ENCODE data around the gene LRRC7. TPM values are rescaled to one million over a fixed set of nuclear protein-coding genes. Genes with fewer than 3 reads are reported as not detected.

The LRRC7 gene
- total RNA-seq, 4 donors from 2014 or later: 0.12 to 0.32 TPM; not detected in 2

DNA sequence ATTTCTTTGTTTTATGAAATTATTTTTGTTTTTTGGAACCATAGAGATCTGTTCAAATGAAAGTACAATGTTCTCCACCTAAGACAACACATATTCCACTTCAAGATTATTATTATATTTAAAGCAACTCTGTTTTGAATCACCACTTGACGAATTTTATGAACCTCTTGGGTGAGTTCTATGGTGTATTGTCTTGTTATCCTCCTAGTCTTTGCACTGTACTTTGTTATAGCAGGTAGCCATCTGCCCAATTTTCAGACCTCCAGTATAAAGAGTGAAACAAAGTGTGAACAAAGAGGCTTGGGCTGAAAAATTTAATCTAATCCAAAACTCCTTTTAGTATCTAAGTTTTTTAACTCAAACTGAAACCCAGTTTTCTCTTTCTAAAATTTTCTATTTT is 71.0 kb downstream of the LRRC7 start:
- TF ChIP-seq, protein P1, sequence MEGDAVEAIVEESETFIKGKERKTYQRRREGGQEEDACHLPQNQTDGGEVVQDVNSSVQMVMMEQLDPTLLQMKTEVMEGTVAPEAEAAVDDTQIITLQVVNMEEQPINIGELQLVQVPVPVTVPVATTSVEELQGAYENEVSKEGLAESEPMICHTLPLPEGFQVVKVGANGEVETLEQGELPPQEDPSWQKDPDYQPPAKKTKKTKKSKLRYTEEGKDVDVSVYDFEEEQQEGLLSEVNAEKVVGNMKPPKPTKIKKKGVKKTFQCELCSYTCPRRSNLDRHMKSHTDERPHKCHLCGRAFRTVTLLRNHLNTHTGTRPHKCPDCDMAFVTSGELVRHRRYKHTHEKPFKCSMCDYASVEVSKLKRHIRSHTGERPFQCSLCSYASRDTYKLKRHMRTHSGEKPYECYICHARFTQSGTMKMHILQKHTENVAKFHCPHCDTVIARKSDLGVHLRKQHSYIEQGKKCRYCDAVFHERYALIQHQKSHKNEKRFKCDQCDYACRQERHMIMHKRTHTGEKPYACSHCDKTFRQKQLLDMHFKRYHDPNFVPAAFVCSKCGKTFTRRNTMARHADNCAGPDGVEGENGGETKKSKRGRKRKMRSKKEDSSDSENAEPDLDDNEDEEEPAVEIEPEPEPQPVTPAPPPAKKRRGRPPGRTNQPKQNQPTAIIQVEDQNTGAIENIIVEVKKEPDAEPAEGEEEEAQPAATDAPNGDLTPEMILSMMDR (IDR thresholded peaks at IDR 0.05): no peak
- DNase-seq (ENCODE audit: low spot score) (no peak), ATAC-seq (ENCODE audit: low FRiP score) (no peak)

DNA sequence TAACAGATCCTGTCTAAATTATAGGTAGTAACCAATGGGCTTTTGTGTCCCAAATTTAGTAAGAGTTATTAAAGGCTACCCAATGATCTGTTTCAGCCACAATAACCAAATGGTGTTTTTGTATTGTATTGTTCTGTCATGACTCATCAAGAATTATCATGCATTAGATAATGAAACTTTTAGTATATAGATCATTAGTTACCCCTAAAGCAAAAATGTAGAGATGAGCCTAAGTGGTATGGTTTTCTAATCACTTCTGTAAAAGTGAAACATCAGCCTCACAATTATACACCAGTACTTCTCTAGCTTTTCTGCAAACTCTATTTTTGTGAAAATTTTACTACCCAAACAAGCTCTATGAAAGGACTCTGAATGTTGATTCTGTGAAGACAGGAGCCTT is 71.4 kb downstream of the LRRC7 start:
- no peak for ATAC-seq (ENCODE audit: low FRiP score)
- TF ChIP-seq, protein P1 (IDR thresholded peaks at IDR 0.05): no peak
- no peak for DNase-seq (ENCODE audit: low spot score)

DNA sequence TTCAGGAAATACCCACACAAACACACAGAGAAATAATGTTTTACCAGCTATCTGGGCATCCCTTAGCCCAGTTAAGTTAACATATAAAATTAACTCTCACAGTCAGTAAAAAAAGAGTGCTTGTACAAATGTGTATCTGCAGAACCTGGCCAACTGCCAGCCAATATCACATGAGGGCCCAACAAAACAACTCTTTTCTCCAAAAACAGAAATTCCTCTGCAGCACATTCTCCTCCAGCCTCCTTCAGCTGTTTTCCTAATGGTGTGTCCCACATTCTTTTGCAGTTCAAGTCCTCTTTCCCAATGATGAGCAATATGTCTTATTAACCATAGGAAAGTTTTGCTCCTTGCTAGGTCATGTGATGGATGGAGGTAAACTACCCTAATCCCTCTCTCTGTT is 75.5 kb downstream of the LRRC7 start:
- TF ChIP-seq, protein P1 (IDR thresholded peaks at IDR 0.05): no peak
- no peak for ATAC-seq (ENCODE audit: low FRiP score)
- no peak for DNase-seq (ENCODE audit: low spot score)

DNA sequence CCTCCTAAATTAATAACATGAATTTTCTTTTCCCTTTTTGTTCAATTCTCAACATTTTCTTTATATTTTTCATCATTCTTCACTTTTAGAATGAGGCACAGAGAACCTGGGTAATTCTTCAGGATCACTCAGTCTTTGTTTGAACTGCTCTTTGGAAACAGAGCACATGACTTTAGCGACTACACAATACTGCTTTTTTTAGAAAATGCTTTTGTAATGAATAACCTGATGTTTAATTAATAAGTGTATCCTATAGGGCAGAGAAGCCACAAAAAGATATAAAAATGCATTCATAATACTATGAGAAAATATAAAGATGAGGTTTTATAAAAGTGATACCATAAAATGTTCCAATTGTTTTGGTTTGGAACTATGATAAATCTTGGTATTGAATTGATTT is 77.8 kb downstream of the LRRC7 start:
- ATAC-seq (ENCODE audit: low FRiP score) (no peak), DNase-seq (ENCODE audit: low spot score) (no peak)
- TF ChIP-seq, protein P1 (IDR thresholded peaks at IDR 0.05): no peak

DNA sequence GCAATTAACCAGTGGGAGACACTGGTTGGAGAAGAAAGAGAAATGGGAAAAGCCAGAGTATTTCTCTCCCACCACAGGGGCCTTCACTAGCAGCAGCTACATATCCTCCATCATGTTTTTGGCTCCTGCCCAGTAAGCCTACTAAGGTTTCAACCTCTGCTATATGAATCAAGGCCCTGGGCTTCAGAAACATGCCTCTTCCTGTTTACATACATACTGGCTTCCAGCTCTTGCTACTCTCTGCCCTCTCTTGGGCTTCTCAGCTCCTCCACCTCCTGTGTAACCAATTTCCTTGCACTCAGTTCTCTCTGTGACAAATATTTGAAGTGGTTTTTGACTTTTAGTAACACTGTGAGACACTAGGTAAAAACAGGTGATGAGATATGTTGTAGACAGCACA is 80.8 kb downstream of the LRRC7 start:
- TF ChIP-seq, protein P1 (IDR thresholded peaks at IDR 0.05): no peak
- no peak for ATAC-seq (ENCODE audit: low FRiP score)
- no peak for DNase-seq (ENCODE audit: low spot score)

DNA sequence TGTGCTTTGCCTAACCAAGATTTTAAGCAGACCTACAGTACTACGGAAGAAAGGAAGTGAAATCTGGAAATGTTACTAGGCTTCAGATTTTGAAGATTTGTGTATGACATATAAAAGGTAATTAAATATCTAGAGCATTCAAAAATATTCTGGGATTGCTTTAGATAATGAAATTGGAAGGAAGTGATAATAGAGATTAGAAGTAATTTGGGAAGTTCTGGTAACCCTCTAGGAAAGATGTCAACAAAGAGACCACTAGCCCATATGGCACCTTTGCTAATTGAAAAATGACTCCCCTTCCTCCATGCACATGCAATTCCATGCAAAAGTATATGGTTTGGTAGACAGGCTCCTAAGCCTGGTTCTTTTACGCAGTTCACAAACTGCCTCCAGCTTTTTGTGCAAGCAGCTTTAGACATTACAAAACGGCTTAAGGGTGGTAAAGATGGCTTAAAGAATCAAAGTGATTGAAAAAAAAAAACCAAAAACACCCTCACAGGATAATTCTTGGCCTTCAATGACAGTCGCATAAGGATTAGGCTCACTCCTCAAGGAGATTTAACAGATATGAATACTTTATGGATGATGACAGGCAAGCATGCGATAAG is 81.8 kb downstream of the LRRC7 start:
- ATAC-seq (ENCODE audit: low FRiP score) (no peak), DNase-seq (ENCODE audit: low spot score) (no peak)
- TF ChIP-seq, protein P1 (IDR thresholded peaks at IDR 0.05): no peak

DNA sequence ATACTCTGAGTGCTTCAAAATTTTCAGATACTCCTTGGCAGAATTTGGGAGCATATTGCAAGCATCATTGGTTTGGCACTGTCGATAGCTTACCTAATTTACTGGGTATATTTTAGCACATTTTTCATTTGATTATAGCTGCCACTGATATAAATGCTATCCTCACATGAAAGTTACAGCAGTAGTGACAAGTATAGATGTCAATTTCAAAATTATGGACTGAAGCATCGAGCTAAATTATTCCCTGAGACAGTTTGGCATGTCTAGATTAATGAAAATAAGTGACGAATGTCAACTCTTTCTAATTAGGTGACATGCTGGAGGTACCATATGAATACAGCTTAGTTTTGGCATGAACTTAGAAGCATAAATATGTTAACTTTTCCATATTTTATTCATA is 83.1 kb downstream of the LRRC7 start:
- no peak for ATAC-seq (ENCODE audit: low FRiP score)
- no peak for DNase-seq (ENCODE audit: low spot score)
- TF ChIP-seq, protein P1 (IDR thresholded peaks at IDR 0.05): no peak

Measured in omental fat pad (tissue), 4 donors.